CD4-positive, alpha-beta T cell treated with Interferon alpha-2 for 1 hour (primary cell): ENCODE data around the gene POMT2.
"Not testable (repeated sequence)": the region's sequence is repeated elsewhere in the genome, so short reads cannot be mapped to it uniquely, and the experiment has no call there.

Experiments used
- DNase-seq, 2 donors: peaks; one replicate each; pipeline ENCODE4 v3.0.0-alpha.2; 2020 to 2022

POMT2 gene

GRCh38 chr14:77324816-77325745 is 4.4 kb upstream of the POMT2 start:
- no peak for DNase-seq

DNA sequence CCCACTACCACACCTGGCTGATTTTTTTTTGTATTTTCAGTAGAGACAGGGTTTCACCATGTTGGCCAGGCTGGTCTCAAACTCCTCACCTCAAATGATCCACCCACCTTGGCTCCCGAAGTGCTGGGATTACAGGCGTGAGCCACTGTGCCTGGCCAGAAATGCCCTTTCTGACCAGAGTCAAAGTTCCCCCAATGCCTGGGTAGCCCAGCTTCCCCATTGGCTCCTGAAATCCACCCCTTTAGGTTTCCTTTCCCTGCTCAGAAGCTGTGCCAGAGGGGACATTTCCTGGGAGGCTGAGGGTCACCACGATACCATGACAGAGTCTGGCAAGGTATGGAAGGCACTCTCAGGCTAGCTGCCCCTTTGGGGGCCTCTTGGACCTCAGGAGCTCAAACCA is 3.6 kb upstream of the POMT2 start:
- no peak for DNase-seq

DNA sequence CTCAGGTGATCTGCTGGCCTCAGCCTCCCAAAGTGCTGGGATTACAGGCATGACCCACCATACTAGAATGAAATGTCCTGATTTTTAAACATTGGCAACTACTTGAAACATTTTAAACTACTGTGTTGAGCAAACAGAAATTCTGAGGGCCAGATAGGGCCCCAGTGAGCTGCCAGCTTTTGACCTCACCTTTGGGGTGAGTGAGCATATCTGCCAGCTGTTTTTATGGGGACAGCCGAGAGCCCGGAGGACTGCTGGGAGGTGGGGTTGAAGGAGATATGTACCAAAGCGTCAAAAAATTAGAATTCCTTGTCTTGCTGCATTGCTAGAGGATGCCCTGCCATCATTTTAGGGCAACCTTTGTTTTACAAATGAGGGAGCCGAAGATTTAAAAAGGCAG is 2.9 kb upstream of the POMT2 start:
- no peak for DNase-seq

GRCh38 chr14:77322951-77323350 is 2.3 kb upstream of the POMT2 start:
- DNase-seq: no peak

DNA sequence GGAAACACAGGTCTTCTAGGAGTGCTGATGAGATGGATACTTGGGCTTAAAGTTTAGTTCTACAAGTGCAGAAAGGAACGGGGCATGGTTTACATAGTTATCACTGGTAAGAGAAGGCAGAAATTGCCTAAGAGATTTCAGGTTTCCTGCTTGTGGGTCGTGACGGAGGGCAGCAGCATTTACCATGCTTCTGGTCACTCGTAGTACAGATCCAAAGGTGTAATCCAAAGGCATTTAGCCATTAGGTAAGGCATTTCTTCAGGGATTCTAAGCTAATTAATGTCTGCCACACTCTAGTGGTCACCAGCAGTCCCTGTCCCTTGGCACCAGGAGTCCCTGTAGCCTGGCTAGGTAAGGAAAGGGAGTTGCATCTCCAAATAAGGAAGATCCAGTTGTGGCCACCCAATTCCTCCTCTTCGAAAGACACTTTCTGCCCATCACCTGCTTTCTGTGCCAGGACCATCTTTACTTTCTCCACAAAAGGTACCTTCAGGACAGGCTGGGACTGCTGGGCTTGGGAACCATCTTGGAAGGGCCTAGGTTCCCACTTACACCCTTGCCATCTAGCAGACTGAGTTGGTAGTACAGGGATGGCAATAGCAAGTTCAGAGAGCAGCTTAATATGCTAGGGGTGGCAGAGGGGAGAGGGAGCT is 1.7 kb upstream of the POMT2 start:
- DNase-seq: no peak

GRCh38 chr14:77319422-77319821 is 1.3 kb downstream of the POMT2 start:
- DNase-seq: no peak

DNA sequence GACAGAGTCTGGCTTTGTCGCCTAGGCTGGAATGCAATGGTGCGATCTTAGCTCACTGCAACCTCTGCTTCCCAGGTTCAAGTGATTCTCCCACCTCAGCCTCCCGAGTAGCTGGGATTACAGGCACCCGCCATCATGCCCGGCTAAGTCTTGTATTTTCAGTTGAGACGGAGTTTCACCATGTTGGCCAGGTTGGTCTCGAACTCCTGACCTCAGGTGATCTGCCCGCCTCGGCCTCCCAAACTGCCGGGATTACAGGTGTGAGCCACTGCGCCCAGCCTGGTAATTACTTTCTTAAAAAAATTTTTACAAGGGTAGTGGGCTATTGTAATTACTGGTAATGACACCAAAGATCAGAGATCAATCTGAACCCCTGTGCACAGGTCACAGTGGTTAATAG is 1.9 kb downstream of the POMT2 start:
- DNase-seq: not testable (repeated sequence)

DNA sequence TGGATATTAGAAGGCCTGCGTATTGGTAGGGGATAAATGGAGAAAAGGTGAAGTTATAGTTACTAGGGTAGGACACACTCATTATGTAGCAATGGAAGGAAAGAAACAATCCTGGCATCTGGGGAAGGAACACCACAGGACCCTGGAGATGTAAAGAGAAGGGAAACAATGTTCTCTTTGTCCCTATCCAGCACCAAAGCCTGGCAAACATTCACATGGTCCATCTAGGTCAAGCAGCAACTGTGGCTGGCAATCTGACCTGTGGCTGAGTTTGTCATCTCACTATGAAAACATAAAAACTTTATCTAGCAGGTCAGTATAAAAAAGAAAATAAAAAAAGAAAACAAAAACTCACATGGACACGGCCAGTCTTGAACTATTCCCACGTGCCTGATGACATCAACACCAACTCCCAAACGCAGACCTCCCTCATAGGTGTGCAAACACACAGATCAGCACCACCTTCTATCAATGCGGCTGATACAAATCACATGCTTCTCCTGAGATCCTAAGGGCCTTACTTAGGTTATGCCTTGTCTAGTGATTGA is 2.6 kb downstream of the POMT2 start:
- no peak for DNase-seq

- DNase-seq: no peak
Measured at GRCh38 chr14:77316872-77317301, 3.8 kb downstream of the POMT2 start.

DNA sequence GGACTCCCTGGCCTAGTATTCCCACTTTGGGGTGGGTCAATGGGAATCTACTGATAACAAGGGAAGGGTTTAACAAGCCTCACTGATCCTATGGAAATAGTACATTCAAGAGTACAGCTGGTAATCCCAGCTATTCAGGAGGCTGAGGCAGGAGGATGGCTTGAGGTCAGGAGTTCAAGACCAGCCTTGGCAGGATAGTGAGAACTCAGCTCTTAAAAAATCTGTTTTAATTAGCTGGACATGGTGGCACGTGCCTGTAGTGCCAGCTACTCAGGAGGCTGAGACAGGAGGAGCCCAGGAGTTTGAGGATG is 4.5 kb downstream of the POMT2 start:
- DNase-seq: no peak

GRCh38 chr14:77314539-77315457 is 5.9 kb downstream of the POMT2 start:
- DNase-seq: no peak

DNA sequence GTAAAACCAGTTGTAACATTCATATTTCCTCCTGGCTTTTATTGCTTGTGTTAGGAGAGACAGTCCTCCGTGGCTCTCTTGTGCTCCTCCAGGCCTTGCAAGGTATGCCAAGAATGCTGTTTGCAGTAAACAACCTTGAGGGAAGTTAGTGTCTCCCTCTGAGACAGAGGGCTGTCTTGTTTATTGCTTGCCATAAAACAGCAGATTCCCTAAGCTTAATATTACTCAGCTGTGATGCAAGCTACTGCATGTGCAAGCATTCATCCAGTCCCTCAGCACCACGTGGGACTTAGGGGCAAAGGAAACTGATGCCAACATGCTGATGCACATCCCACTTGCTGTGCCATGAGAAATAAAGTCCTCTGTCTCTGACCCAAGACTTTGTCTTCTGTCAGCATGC is 6.6 kb downstream of the POMT2 start:
- no peak for DNase-seq

DNA sequence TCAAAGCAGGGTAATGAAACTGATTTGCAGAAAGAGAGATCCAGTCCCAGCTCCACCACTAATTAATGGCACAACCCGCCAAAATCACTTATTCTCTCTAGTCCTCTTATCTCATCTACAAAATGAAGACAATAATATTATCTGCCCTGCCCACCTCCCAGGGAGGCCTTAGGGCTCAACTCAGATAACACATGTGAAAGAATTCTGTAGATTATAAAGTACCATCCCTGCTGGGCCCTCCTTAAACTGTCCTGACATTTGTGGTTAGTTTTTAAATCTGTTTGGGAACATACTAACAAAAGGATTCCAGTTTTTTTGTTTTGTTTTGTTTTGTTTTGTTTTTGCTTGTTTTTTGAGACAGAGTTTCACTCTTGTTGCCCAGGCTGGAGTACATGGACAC is 7.3 kb downstream of the POMT2 start:
- no peak for DNase-seq

GRCh38 chr14:77311217-77311616 is 9.5 kb downstream of the POMT2 start:
- no peak for DNase-seq

DNA sequence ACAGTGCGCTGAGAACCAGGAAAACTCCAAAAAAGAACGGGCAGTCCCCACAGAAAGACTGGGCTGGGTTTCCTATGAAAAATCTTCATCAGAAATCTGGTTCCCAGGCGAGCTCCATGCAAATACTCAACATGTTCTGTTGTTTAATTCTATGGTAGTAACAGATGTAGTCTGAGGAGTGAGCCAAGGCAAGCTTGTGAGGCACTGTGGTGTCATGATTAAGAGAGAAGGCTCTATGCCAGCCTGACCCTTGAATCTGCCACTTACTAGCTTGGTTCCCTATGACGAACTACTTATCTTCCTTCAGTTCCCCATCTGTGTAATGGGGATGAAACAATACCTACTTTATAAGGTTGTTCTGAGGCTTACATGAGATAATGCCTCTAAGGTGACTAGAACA is 10.7 kb downstream of the POMT2 start:
- no peak for DNase-seq

DNA sequence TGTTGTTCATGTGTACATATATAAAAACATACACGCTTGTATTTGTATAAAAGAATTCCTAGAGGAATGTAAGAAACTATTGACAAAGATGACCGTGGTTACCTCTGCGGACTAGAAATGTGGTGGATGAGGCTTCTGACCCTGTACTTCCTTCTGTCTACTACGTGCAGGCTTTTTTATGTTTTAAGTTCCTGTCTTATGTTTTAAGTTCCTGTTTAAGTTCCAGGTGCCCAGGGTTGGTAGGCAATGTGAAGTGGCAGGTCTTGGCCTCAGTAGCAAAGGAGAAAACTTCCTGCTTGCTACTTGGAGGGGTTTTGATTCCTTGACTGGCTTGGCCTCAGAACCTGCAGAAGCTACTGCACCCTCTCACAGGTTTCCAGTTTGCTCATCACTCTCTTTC is 11.6 kb downstream of the POMT2 start:
- DNase-seq: no peak

- no peak for DNase-seq
Measured at GRCh38 chr14:77306851-77307496, 13.7 kb downstream of the POMT2 start.

DNA sequence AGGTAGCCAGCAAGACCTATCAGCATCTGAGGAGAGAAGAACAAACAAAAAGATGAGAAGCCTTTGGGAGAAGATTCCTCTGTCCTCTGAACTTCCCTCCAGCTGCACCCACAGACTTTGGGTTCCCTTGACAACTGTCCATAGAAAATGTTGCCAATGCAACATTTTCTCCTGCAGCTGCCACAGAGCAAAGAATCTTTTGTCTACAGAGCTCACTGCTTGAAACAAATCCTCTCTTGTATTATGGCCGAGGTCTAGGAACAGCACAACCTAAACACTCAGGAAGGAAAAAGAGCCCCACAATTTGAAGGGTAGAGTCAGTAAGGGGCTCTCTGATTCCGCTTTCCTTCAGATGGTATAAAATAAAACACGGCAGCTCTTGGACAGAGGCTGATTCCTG is 14.3 kb downstream of the POMT2 start:
- DNase-seq: no peak

- DNase-seq: no peak
Measured at GRCh38 chr14:77305696-77306095, 15.0 kb downstream of the POMT2 start.

DNA sequence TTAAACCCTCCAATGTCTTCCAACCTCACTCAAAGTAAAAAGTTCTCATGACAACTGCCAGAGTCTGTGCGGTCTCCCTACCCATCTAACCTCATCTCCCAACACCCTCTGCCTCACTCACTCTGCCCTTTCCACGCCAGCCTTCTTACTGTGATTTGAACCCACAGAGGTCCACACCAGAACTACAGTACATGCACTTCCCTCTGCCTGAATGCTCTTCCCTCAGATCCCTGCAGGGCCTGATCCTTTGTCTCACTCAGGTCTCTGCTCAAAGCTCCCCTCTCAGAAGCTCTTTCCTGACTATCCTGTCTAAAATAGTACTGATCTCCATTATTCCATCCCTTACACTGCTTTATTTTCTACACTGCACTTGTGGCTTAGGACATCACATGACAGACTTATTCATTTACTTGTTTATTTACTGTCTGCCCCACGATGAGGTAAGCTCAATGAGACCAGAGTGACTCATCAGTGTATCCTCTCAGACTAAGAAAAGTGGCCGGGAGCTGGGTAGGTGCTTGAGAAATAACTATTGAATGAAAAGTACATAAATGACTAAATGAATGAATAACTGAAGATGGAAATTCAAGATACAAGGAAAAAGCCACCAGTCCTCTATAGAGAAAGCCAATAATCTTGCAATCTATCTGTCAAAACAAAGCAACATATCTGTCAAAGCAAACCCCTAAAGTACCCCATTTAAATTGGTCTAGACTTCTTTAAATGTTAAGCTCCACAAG is 17.1 kb downstream of the POMT2 start:
- no peak for DNase-seq

GRCh38 chr14:77302926-77303325 is 17.8 kb downstream of the POMT2 start:
- no peak for DNase-seq

- peak; percentile 47 to 54 for DNase-seq
Measured at GRCh38 chr14:77301103-77301502, 19.6 kb downstream of the POMT2 start.
